ENCODE data around the gene AAGAB.

AAGAB gene

DNA sequence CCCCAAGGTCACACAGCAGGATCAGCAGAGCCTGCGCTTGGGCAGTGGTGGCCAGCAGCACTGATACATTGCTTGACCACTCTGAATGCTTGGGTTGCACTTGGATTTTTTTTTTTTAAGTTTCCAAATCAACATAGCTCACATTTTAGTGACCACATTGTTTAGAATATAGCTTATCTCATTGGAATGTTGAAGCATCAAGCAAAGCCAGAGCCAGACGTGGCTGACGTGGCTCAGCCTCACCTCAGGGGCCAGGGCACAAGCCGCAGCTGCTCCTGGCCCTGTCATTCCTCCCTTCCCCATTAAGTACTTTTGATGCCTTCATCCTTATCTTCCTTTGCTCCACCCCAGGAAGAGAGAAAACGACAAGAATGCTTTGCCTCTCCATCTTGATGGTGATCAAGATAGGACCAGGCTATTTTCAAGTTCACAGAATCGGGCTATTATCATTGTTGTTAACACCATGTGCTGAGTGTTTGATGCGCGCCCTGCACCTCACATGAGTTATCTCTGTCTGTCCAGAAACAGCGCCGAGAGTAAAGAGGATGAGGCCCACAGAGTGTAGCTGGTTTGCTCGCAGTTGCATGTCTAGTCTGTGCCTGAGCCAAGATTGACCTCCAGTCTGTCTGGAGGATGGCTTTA is 75.8 kb downstream of the AAGAB start:
- DNase-seq (ENCODE audit: low read depth): no peak
- no peak overlapping the region for H3K4me3 ChIP-seq (ENCODE audit: low read depth, low read length)
- TF ChIP-seq, protein P1, sequence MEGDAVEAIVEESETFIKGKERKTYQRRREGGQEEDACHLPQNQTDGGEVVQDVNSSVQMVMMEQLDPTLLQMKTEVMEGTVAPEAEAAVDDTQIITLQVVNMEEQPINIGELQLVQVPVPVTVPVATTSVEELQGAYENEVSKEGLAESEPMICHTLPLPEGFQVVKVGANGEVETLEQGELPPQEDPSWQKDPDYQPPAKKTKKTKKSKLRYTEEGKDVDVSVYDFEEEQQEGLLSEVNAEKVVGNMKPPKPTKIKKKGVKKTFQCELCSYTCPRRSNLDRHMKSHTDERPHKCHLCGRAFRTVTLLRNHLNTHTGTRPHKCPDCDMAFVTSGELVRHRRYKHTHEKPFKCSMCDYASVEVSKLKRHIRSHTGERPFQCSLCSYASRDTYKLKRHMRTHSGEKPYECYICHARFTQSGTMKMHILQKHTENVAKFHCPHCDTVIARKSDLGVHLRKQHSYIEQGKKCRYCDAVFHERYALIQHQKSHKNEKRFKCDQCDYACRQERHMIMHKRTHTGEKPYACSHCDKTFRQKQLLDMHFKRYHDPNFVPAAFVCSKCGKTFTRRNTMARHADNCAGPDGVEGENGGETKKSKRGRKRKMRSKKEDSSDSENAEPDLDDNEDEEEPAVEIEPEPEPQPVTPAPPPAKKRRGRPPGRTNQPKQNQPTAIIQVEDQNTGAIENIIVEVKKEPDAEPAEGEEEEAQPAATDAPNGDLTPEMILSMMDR (IDR thresholded peaks at IDR 0.05; ENCODE audit: control insufficient read depth, extremely low read depth, insufficient read depth): no peak

DNA sequence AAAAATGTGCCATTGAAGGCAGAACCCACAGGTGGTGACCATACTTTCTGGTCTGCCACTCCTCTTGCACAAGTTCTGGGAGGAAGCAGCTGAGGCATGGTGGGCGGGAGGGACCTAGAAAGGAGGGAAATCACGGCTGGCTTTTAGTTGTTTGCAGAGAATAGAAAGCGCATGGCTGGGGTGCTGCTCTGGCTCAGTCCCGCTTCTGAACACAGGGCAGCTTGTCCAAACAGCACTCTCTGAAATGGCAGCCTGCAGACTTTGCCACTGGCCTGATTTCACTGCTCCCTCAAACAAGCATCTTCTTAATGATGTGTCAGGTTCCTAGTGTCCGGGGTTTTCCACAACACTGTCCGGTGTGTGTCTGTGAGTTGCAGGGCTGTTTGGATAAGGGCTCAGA is 76.7 kb downstream of the AAGAB start:
- DNase-seq (ENCODE audit: low read depth): no peak
- TF ChIP-seq, protein P1 (IDR thresholded peaks at IDR 0.05; ENCODE audit: control insufficient read depth, extremely low read depth, insufficient read depth): no peak
- H3K4me3 ChIP-seq (ENCODE audit: low read depth, low read length): no peak overlapping the region

DNA sequence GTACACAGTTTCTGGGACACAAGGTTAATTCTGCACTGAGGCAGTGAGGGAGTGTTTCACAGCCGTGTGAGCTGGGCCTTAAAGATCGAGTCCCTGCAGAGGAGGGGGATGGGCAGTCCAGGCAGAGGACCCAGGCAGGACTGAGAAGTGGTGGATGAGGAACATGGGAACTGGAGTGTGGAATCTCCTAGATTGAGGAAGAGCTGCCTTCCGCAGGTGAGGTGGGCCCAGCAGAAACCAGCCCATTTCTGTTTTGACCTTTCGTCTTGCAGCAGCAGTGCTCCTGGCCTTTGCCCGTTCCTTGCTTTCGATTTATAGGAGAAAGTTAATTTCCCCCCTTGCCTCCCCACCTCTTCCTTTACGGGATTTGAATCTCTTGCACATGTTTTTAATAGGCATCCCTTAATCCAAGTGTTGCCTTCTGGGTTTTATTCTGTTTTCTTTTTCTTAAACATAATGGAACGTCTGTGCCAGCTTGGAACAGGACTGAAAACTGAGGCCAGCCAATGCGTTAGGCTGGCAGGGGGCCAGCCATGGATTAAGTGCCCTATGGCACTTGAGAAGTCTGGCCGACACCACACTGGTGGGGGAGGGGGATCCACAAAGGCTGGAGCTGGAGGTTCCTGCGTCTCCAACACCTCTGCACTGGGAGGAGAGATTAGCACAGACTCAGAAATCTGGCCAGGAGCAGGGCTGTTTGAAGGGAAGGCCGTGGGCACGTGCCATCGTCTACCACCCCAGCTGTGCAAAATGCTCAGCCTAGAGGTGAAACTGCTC is 78.1 kb downstream of the AAGAB start:
- DNase-seq (ENCODE audit: low read depth): peak; percentile 58
- peak overlapping the region; percentile 14; the same call in 1 of the 2 replicates for H3K4me3 ChIP-seq (ENCODE audit: low read depth, low read length)
- TF ChIP-seq, protein P1 (IDR thresholded peaks at IDR 0.05; ENCODE audit: control insufficient read depth, extremely low read depth, insufficient read depth): no peak

DNA sequence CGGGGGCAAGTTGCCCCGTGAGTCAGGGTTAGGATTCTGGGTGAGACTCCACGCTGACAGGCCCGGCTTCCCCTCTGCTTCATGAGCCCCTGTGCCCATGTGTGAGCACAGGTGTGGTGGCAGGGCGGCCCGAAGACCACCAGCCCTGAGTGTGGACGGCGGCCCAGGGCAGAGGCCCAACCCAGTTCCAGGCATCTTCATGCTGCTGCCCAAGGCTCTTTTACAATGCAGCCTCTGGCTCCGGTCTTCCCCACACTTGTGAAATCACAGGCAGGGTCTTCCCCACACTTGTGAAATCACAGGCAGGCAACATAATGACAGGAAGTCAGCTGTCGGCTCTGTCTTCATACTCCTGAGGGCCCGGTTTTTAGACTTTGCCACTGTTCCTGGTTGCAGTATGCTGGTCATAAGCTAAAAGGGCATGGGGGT is 78.8 kb downstream of the AAGAB start:
- H3K4me3 ChIP-seq (ENCODE audit: low read depth, low read length): no peak overlapping the region
- no peak for DNase-seq (ENCODE audit: low read depth)
- TF ChIP-seq, protein P1 (IDR thresholded peaks at IDR 0.05; ENCODE audit: control insufficient read depth, extremely low read depth, insufficient read depth): no peak

DNA sequence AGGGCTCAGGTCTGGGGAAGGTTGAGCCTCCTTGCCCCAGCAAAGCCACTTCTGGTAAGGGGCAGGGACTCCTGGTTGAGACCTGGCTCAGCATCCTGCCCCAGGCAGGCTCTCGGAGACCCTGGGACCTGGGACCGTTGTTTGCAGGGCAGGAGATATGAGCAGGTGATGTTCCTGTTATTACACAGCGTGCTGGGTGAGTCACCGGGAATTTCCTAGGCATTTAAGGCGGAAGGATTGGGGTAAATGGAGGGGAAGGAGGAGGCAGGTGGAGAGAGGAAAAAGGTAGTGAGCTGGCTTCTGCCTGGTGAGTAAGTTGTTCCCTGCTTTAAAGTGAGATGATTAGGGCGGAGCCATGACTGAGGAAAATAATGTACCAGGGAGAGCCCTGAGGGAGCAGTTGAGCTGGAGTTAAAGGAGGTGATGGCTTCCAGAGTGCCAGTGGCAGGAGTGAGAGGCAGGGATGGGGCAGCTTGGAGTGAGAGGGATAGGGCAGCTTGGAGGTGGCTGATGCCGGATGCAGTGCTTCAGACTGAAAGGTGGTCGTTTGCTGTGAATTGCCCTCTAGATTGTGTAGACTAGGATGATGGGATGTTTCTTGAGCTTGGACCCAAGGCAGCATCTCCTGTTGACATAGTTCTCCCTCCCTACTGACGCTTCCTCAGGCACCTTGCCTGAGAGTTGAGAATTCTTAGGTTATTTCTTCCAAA is 79.4 kb downstream of the AAGAB start:
- DNase-seq (ENCODE audit: low read depth): no peak
- TF ChIP-seq, protein P1 (IDR thresholded peaks at IDR 0.05; ENCODE audit: control insufficient read depth, extremely low read depth, insufficient read depth): no peak
- H3K4me3 ChIP-seq (ENCODE audit: low read depth, low read length): no peak overlapping the region

DNA sequence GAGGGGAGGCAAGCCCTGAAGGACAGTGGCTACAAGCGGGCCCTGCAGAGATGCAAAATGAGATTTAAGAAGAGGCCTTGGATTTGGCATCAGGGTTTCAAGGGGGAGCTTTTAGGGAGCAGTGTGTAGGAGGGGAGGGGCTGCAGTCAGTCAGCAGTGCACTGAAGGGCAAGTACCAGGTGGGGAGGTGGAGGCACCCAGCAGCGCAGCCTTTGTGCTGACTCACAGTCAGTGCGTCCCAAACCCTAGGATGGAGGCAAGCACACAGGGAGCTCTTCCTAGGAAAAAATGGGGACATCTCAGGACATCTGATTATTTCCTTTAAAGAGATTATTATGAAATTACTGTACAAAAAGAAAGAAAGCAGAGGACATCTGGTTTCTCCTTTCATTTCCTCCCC is 80.0 kb downstream of the AAGAB start:
- DNase-seq (ENCODE audit: low read depth): no peak
- TF ChIP-seq, protein P1 (IDR thresholded peaks at IDR 0.05; ENCODE audit: control insufficient read depth, extremely low read depth, insufficient read depth): no peak
- no peak overlapping the region for H3K4me3 ChIP-seq (ENCODE audit: low read depth, low read length)
